IPS-NIHi11 (cell line): Measurements from ENCODE around the gene GSKIP.

ENCODE experiments used
- DNase-seq: peaks from one replicate; pipeline ENCODE4 v3.0.0; 2012; ENCODE audit warnings: mixed read lengths, low spot score

Gene GSKIP

DNA sequence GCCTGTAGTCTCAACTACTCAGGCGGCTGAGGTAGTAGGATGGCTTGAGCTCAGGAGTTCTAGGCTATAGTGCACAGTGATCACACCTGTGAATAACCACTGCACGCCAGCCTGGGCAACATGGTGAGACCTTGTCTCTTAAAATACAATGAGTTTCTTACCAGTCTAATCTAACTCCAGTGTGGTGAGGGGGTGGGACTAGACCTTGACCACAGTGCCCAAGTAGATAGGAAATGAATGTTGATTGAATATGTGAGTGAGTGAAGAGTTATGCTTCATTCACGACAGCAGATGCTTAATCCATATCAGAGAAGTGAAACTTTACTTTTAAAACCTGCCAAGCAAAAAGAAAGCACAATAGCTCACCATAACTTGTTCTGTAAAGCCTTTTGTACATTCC is 17.4 kb downstream of the GSKIP start:
- DNase-seq, result no peak

GRCh38 chr14:96383445-96383844 is 20.1 kb downstream of the GSKIP start:
- DNase-seq, result no peak

DNA sequence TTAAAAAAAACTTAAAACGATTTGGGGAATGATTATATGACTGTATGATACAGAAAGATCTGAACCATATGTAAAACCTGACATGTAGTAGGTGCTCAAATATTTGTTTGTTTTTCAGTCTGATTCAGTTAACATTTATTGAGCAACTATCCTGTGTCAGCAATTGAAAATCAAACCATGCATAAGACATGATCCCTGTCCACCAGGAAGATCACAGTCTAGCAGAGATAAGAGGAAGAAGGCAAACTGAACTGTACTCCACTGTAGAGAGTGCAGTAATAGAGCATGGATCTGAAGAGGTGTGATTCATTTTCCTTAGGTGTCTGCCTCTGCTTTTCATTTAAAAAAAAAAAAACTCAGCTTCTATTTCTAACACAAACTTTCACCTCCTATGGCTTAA is 20.7 kb downstream of the GSKIP start:
- DNase-seq, result no peak

GRCh38 chr14:96384740-96385139 is 21.4 kb downstream of the GSKIP start:
- no peak for DNase-seq

DNA sequence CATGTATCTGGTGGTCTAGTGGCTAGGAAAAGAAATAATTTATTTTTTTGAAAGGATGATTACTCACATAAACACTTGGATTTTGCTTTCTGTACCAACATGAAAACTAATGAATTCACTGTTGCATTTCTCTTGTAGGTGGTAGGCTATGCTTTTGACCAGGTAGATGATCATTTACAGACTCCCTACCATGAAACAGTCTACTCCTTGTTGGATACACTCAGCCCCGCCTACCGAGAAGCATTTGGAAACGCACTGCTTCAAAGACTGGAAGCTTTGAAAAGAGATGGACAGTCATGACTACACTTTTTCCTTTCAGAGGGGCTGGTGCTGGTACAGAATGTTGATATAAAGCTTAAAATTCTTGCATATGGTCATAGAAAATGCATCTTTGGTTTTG is 22.1 kb downstream of the GSKIP start:
- no peak for DNase-seq

- DNase-seq, result no peak
Observed at GRCh38 chr14:96390965-96391292, 27.6 kb downstream of the GSKIP start.

DNA sequence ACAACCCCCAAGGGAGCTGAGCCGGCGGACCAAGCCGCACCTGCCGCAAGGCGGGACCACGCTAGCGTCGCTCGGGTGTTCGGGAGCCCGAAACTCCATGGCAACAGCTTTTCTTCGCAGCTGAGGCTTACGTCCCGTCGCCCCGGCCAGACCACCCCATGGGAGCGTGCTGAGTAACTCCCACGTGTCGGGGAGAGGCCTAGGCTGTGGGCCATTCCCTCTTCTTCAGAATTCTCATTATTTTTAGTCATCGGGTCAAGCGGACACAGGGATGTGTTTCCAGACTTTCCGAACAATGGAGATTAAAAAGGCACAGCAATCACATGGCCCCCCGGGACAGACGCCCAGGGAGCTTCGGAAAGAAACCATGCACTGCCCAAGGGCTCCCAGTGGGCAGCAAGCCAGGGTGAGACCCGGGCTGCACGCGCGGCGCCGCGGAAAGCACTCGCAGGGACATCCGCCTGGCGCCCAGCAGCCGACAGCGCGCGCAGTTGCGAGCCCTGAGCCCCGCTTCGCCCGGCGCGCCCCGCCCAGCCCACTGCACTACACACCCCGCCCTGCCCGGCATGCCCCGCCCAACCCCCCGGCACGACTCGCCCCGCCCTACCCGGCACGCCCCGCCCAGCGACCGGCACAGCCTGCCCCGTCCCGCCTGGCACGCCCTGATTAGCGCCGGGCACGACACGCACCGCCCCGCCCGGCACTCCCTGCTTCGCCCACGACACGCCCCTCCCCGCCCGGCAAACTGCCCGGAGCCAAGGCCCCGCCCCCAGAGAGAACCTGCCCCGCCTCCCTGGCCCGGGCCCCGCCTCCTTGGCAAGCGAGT is 28.2 kb downstream of the GSKIP start:
- peak; percentile 99 for DNase-seq

DNA sequence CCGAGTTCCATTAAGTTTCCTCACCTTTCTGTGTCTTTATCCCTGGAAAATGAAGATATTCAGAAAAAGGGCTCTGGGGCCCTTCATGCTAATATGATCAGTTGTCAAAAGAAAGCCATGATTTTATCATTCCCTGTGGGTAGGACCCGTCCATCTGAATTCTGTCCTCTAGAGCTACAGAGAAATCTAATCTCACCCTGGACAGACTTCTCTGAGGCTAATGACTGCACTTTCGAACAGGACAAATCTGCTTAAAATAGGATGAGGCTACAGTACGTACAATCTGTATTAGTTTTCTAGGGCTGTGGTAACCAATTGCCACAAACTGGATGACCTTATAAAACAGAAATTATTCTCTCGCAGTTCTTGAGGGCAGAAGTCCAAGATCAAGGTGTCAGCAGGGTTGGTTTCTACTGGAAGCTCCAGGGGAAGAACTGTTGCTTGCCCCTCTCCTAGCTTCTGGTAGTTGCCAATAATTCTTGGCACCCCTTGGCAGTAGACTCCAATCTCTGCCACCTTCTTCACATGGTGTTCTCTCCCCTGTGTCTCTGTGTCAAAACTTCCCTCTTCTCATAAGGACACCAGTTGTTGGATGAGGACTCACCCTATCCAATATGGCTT is 29.9 kb downstream of the GSKIP start:
- no peak for DNase-seq

DNA sequence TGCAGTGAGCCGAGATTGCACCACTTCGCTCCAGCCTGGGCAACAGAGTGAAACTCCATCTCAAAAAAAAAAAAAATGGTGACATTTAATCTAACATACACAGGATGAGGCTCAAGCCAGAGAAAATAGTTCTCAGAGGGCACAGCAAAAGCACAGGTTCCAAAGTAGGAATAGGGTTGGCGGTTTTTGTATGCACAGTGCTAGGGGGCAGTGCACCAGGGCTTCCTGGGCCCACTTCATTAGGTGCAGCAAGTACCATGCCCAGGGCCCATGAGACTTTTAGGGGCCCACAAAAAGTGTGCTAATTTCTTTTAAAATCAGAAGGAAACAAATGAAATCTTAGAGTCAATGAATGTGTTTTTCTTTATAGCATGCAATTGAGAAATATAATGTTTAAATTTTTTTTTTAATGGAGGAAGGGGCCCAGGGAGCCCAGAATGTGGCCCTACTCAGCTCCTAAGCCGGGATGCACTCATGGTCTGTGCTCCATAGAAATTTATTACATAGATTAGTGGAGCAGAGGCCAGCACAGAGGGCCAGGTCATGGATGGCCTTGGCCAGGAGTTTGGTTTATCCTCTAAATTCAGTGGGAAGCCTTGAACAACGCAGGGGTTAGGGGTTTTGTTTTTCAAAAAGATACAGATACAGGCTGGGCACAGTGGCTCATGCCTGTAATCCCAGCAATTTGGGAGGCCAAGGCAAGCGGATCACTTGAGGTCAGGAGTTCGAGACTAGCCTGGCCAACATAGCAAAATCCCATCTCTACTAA is 30.9 kb downstream of the GSKIP start:
- DNase-seq, result no peak

DNA sequence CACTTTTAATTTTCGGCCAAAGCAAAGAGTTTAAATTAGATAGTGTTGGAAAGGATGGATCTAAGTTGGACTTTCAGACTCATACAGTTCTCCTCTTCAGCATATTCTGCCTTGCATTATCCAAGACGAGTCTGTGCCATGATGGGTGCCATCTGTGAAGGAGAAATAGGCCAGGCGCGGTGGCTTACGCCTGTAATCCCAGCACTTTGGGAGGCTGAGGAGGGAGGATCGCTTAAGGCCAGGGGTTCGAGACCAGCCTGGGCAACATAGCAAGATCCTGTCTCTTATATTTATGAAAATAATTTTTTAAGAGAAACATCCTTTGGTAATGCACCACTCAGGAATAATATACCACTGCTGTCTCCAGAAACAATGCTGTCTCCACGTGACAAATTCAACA is 35.1 kb downstream of the GSKIP start:
- no peak for DNase-seq

DNA sequence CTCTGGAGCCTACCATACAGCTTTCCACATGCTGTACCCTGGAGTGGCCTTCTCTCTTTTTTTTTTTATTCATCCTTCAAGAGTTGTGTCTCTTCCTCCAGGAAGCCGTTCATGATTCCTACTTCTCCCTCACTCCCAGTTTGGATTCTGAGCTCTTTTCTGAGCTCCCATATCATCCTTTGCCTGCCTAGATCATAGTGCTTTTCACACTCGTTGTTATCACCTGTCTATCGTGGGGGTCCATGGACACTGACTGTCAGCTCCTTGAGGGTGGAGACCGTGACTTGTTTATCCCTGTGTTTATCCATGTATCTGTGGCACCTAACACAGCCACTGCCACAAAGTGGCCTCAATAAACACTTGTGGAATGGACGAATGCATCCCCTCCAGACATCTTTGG is 35.6 kb downstream of the GSKIP start:
- DNase-seq, result no peak

GRCh38 chr14:96399405-96399804 is 36.1 kb downstream of the GSKIP start:
- DNase-seq, result no peak

GRCh38 chr14:96400495-96400894 is 37.2 kb downstream of the GSKIP start:
- DNase-seq, result no peak

GRCh38 chr14:96403409-96403808 is 40.1 kb downstream of the GSKIP start:
- no peak for DNase-seq

GRCh38 chr14:96405677-96406076 is 42.4 kb downstream of the GSKIP start:
- DNase-seq, result no peak

DNA sequence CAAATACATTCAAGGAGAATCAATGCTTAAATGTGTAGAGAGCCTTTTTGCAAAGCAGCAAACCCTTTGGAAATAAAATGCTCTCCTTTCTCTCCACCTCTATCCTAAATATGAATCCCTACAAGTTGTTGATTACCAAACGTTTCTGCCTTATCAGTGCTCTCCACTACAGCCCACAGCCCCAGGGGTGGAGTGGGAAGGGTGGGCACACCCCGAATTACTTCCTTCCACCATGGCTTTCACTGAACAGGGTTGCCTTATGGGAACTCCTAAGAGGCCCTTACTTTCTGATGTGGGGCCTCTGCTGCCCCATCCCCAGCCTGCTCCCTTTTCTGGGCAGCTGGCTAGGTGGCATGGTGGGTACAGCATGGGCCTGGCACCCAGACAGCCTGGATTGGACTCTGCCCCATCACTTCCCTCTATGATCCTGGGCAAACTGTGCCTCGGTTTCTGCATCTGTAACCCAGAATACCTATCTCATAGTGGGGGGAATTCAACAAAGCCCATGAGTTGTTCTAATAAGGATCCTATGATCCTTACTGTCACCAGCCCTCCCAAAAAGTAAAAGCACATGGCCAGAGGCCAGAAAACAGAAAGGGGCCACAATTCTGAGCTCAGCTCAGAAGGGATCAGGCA is 44.7 kb downstream of the GSKIP start:
- DNase-seq, result no peak

DNA sequence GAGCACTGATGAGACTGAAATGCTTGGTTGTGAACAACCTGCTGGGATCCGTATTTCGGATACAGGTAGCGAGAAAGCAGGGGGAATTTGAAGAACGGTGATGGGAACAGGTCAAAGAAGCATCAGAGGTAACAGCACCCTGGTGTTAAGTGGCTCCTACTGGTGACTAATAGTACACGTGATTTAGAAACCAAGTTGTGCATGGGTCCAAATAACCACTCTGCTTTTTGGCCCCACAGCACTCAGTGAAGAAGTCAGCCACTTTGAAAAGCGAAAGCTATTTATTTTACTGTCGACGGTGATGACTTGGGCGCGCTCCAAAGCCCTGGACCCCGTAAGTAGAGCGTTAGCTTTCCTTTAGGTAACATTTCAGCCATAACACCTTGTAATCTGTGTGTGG is 45.3 kb downstream of the GSKIP start:
- DNase-seq, result no peak

- DNase-seq, result no peak
Observed at GRCh38 chr14:96409701-96410100, 46.4 kb downstream of the GSKIP start.

DNA sequence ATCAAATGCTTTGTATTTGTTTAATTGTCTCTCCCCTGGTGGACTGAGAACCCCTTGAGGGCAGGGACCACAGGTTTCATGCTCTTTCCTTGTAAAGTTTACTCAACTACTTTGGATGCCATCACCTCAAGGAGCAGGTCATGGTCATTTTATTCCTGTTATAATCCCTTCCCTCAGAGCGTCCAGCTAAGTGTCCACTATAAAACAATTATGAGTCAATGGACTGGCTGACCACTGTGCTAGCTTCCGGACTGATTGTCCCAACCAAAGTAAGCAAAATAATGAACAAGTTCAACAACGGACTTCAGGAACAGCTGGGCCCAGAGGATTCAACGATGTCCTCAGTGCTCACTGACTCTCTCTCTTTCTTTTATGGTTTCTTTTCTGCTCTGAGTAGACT is 46.8 kb downstream of the GSKIP start:
- DNase-seq, result no peak

GRCh38 chr14:96413526-96413925 is 50.2 kb downstream of the GSKIP start:
- DNase-seq, result no peak

DNA sequence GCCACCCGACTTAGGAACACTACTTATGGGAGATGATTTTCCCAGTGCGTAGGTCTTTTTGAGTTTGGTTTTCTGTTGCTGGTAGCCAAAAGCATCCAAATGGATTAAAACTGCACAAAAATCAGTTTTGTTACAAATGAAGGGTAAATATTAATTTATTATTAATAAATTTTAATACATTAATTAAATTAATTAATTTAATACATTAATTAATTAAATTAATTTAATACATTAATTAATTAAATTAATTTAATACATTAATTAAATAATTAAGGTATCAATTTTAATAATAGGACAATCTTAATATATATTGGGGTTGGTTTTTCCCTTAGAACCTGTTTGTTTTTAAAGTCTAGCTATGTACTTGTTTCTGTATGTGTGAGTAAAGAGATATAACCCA is 52.2 kb downstream of the GSKIP start:
- no peak for DNase-seq

DNA sequence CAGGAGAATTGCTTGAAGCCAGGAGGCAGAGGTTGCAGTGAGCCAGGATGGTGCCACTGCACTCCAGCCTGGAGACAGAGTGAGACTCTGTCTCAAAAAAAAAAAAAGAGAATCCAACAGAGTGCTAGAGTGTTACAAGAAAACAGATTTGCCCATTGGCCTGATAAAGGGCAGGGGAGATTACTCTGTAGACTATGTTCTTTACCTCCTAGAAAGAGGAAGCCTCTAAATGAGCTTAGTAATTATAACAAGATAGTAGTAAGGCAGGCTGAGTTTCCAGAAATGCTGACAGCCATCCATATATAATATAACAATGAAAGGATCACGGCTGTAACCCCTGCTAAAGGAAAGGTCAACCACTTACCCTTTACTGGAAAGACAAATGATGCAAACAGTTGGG is 53.0 kb downstream of the GSKIP start:
- DNase-seq, result no peak

GRCh38 chr14:96417254-96417653 is 53.9 kb downstream of the GSKIP start:
- no peak for DNase-seq
